ENCODE results near the gene BNC2.

- no peak for TF ChIP-seq CTCF (IDR thresholded peaks at IDR 0.05)
- no peak for TF ChIP-seq POLR2A (IDR thresholded peaks at IDR 0.05)
Observed at GRCh38 chr9:16817514-16817913, 53.0 kb downstream of the BNC2 start.

Data from Peyer's patch (tissue), 4 donors.